Spleen (tissue), 7 donors: ENCODE measurements around the gene GLRX2.

Experiments used
- POLR2A ChIP-seq, 3 donors: fragments of 450-650 bp; IDR thresholded peaks; one replicate each; pipeline ENCODE4 v1.5.1; 2017; ENCODE audit warnings: antibody characterized with exemption in 3 of 3, mild to moderate bottlenecking in 1 of 3
- POLR2AphosphoS5 ChIP-seq, 3 donors: sonication (generic); formaldehyde crosslinking; IDR thresholded peaks; one replicate each; pipeline ENCODE4 v1.5.1; 2017; ENCODE audit warnings: antibody characterized with exemption in 3 of 3
- TF ChIP-seq, protein P1 (sequence below), 11 experiments: fragments of 200-600 bp in 7 of 11; fragments of 450-650 bp in 4 of 11; sonication (generic) in 4 of 11; IDR thresholded peaks in 8 of 11; conservative IDR thresholded peaks in 3 of 11; 1 replicate in 7 of 11; 2 replicates in 4 of 11; pipeline versions ENCODE4 v1.4.0 to v1.8.0; 2016 to 2021; ENCODE audit warnings: antibody characterized with exemption in 11 of 11, inconsistent platforms in 4 of 11, mild to moderate bottlenecking in 1 of 11
- donor health status: DM: no; HTN: no; CAD: no; lungs with moderate emphysema.
- donor health status: DM: no; HTN: no; CAD: no.
- donor health status: DM: no; HTN: no; CAD: no.

DNA sequence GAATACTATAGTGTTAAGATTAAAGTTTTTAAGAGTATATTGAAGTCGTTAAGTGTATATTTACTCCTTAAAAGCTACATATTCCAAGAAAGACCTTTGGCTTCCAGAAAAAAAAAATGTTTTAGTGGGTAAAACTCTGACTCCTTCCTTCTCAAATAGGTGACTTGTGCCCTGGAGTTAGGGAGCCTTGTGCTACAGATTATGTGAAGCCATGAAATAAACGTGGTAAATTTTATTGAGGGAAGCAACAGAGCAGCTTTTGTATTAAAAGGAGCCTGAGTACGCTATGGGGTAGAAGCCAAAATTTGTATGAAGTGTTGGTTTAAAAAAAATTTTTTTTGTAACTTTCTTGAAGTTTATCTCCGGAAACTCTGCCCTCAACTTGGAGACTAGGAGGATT lies 44.8 kb downstream of the GLRX2 start:
- TF ChIP-seq, protein P1, sequence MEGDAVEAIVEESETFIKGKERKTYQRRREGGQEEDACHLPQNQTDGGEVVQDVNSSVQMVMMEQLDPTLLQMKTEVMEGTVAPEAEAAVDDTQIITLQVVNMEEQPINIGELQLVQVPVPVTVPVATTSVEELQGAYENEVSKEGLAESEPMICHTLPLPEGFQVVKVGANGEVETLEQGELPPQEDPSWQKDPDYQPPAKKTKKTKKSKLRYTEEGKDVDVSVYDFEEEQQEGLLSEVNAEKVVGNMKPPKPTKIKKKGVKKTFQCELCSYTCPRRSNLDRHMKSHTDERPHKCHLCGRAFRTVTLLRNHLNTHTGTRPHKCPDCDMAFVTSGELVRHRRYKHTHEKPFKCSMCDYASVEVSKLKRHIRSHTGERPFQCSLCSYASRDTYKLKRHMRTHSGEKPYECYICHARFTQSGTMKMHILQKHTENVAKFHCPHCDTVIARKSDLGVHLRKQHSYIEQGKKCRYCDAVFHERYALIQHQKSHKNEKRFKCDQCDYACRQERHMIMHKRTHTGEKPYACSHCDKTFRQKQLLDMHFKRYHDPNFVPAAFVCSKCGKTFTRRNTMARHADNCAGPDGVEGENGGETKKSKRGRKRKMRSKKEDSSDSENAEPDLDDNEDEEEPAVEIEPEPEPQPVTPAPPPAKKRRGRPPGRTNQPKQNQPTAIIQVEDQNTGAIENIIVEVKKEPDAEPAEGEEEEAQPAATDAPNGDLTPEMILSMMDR (IDR thresholded peaks at IDR 0.05 in 8 of 11, conservative IDR thresholded peaks at IDR 0.05 in 3 of 11) = no peak
- no peak for TF ChIP-seq POLR2AphosphoS5 (IDR thresholded peaks at IDR 0.05)
- TF ChIP-seq POLR2A (IDR thresholded peaks at IDR 0.05) = no peak
